Measurements from ENCODE around the gene PRAMEF12.
"Not testable (repeated sequence)": the region's sequence is repeated elsewhere in the genome, so short reads cannot be mapped to it uniquely, and the experiment has no call there.

Gene PRAMEF12

GRCh38 chr1:12769031-12769430, 4.5 kb upstream of the PRAMEF12 start:
- no peak for DNase-seq (ENCODE audit: low read depth, low spot score)

DNA sequence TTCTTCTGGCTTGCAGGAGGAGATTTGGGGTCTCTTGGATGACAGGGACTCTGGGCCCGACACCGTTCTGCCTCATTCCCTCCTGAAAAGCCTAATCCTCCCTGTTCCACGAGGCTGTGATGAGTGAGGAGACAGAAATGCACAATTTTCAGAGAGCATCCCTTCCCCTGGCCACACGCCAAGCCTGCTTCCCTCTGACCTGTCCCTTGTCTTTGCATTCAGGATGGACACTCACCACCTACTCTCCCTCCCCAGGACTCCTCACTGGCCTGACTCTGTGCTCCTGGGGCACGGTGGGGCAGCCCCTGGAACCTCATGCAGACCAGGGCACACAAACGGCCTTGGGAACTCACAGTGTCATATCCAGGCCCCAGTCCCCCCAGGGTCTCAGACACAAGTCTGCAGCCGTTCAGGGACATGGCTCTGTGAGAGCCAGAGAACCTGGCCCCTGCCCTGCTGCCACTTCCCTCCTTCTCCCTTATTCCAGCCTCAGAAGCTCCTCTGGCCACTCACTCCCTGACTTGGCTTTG, 3.5 kb upstream of the PRAMEF12 start:
- H3K4me3 ChIP-seq (ENCODE audit: low read length), result no peak overlapping the region
- no peak for DNase-seq (ENCODE audit: low read depth, low spot score)

More at GRCh38 chr1:12769031-12769430, 4.5 kb upstream of the PRAMEF12 start:
- no peak overlapping the region for H3K4me3 ChIP-seq (ENCODE audit: low read length)

- DNase-seq (ENCODE audit: low read depth, low spot score), result no peak
- H3K4me3 ChIP-seq (ENCODE audit: low read length), result no peak overlapping the region
Observed at GRCh38 chr1:12770620-12771019, 2.9 kb upstream of the PRAMEF12 start.

GRCh38 chr1:12771186-12771585, 2.4 kb upstream of the PRAMEF12 start:
- no peak overlapping the region for H3K4me3 ChIP-seq (ENCODE audit: low read length)
- DNase-seq (ENCODE audit: low read depth, low spot score), result no peak

GRCh38 chr1:12772520-12772919, 1.0 kb upstream of the PRAMEF12 start:
- DNase-seq (ENCODE audit: low read depth, low spot score), result no peak
- no peak overlapping the region for H3K4me3 ChIP-seq (ENCODE audit: low read length)

GRCh38 chr1:12774801-12775345, 1.3 kb downstream of the PRAMEF12 start:
- DNase-seq (ENCODE audit: low read depth, low spot score), result no peak
- H3K4me3 ChIP-seq (ENCODE audit: low read length), result no peak overlapping the region

DNA sequence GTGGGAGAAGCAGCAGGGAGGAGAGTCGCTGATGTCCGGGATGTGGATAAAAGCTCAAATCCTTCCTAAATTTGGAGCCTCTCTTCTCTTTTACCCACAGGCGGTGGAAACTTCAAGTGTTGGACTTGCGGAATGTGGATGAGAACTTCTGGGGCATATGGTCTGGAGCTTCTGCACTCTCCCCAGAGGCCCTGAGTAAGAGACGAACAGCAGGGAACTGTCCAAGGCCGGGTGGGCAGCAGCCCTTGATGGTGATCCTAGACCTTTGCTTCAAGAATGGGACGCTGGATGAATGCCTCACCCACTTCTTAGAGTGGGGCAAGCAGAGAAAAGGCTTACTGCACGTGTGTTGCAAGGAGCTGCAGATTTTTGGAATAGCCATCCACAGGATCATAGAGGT, 1.9 kb downstream of the PRAMEF12 start:
- no peak for DNase-seq (ENCODE audit: low read depth, low spot score)
- H3K4me3 ChIP-seq (ENCODE audit: low read length), result no peak overlapping the region

DNA sequence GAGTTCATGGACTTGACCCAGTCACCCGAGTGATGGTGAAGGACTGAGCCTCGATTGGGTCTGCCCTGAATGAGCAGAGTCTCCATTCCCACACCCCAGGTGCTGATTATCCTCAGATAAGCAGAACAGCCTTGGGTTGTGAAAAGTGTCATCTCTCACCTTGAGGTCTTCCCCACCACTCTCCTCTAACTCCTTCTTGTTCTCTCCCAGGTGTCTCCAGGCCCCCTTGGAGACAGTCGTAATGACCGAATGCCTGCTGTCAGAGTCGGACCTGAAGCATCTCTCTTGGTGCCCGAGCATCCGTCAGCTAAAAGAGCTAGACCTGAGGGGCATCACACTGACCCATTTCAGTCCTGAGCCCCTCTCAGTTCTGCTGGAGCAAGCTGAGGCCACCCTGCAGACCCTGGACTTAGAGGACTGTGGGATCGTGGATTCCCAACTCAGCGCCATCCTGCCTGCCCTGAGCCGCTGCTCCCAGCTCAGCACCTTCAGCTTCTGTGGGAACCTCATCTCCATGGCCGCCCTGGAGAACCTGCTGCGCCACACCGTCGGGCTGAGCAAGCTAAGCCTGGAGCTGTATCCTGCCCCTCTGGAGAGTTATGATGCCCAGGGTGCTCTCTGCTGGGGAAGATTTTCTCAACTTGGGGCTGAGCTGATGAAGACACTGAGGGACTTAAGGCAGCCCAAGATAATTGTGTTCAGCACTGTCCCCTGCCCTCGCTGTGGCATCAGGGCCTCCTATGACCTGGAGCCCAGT, 3.4 kb downstream of the PRAMEF12 start:
- no peak overlapping the region for H3K4me3 ChIP-seq (ENCODE audit: low read length)
- DNase-seq (ENCODE audit: low read depth, low spot score), result no peak

GRCh38 chr1:12778061-12778460, 4.5 kb downstream of the PRAMEF12 start:
- DNase-seq (ENCODE audit: low read depth, low spot score), result no peak
- no peak overlapping the region for H3K4me3 ChIP-seq (ENCODE audit: low read length)

- no peak for DNase-seq (ENCODE audit: low read depth, low spot score)
- H3K4me3 ChIP-seq (ENCODE audit: low read length), result no peak overlapping the region
Observed at GRCh38 chr1:12778907-12779306, 5.4 kb downstream of the PRAMEF12 start.

DNA sequence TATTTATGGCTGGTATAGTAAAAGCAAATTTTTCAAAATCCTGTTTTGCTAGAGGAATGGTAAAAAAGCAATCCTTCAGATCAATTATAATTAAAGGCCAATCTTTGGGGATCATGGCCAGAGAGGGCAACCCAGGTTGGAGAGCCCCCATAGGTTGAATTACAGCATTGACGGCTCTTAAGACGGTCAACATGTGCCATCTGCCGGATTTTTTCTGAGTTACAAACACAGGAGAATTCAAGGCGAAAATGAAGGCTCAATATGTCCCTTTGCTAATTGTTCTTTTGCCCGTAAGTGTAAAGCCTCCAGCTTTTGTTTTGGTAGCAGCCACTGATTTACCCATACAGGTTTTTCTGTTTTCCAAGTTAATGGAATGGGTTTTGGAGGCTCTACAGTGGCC, 8.0 kb downstream of the PRAMEF12 start:
- not testable (repeated sequence) for DNase-seq (ENCODE audit: low read depth, low spot score)

GRCh38 chr1:12783783-12784182, 10.2 kb downstream of the PRAMEF12 start:
- peak; percentile 37 for DNase-seq (ENCODE audit: low read depth, low spot score)

More for the DNA sequence above, 8.0 kb downstream of the PRAMEF12 start:
- not testable (repeated sequence) for H3K4me3 ChIP-seq (ENCODE audit: low read length)

DNA sequence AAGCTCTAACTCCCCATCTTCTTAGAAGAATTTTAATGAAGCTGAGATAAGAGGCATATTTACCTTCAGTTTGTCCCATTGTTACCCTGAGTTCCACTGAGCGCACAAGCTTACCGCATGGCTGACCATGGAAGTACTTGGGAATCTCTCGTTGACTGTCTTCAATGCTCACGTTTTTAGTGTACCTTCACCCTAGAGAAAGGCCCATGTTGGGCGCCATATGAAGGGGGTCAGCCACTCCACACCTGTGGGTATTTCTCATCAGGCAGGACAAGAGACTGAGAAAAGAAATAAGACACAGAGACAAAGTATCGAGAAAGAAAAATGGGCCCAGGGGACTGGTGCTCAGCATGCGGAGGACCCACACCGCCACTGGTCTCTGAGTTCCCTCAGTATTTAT, 11.2 kb downstream of the PRAMEF12 start:
- not testable (repeated sequence) for DNase-seq (ENCODE audit: low read depth, low spot score); H3K4me3 ChIP-seq (ENCODE audit: low read length)

More at GRCh38 chr1:12783783-12784182, 10.2 kb downstream of the PRAMEF12 start:
- not testable (repeated sequence) for H3K4me3 ChIP-seq (ENCODE audit: low read length)

GRCh38 chr1:12791097-12791496, 17.6 kb downstream of the PRAMEF12 start, which contains the start of gene PRAMEF1:
TSS of gene PRAMEF1 (plus strand) at chr1:12791397. CDS start at chr1:12793228, 1,831 bp downstream.
- H3K4me3 ChIP-seq (ENCODE audit: low read length); DNase-seq (ENCODE audit: low read depth, low spot score): not testable (repeated sequence)

GRCh38 chr1:12798911-12799310, 25.4 kb downstream of the PRAMEF12 start:
- no peak for DNase-seq (ENCODE audit: low read depth, low spot score)
- H3K4me3 ChIP-seq (ENCODE audit: low read length), result no peak overlapping the region

- no peak for DNase-seq (ENCODE audit: low read depth, low spot score)
- no peak overlapping the region for H3K4me3 ChIP-seq (ENCODE audit: low read length)
Observed at GRCh38 chr1:12799730-12800129, 26.2 kb downstream of the PRAMEF12 start.

DNA sequence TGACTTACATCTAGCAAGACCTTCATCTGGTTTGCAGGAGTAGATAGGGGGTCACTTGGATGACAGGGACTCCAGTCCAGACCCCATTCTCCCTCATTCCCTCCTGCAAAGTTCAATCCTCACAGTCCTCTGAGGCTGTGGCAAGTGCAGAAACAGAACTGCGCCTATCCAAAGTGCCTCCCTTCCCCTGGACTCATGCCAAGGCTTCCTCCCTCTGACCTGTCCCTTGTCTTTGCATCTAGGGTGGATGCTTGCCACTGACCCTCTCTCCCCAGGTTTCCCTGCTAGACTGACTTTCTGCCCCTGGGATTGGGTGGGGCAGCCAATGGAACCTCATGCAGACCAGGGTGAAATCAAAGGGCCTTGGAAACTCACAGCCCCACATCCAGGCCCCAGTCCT, 36.4 kb downstream of the PRAMEF12 start:
- no peak for DNase-seq (ENCODE audit: low read depth, low spot score)
- H3K4me3 ChIP-seq (ENCODE audit: low read length), result no peak overlapping the region

DNA sequence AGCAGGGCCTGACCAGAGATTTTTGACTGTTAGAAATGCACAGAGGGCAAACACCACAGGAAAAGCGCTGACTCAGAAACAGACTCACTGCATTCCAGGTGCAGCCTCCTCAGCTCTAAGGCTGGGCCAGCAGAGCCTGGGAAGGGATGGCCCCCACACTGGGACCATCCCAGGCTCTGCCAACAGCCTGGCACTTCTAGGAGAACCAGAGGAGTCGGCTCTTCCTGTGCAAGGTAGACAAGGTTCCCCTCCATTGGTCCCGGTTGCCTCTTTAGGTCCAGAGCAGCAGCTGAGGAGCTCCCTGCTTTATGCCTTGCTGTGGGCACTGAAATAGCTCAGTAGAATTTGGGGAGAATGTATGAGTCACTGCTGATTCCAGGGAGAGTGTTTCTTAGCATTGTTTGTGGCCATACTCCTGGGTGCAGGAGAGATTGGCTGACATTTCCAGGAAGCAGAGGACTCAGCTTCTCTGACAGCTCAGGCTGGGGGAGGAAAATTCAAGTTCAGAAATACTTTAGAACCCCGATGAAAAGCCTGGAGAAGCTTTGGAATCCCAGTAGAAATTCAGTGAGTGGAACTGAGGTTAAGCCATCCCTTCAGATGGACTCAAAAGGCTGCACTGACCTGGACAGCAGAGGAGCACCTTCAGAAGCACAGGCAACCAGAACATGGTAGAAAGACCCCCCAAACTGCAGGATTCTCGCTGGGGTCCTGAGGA, 37.3 kb downstream of the PRAMEF12 start:
- no peak for DNase-seq (ENCODE audit: low read depth, low spot score)
- no peak overlapping the region for H3K4me3 ChIP-seq (ENCODE audit: low read length)

GRCh38 chr1:12811409-12811784, 37.9 kb downstream of the PRAMEF12 start:
- DNase-seq (ENCODE audit: low read depth, low spot score), result no peak
- H3K4me3 ChIP-seq (ENCODE audit: low read length), result no peak overlapping the region

DNA sequence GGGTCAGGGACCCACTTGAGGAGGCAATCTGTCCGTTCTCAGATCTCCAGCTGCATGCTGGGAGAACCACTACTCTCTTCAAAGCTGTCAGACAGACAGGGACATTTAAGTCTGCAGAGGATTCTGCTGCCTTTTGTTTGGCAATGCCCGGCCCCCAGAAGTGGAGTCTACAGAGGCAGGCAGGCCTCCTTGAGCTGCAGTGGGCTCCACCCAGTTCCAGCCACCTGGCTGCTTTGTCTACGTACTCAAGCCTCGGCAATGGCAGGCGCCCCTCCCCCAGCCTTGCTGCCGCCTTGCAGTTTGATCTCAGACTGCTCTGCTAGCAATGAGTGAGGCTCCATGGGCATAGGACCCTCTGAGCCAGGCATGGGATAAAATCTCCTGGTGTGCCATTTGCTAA, 45.5 kb downstream of the PRAMEF12 start:
- DNase-seq (ENCODE audit: low read depth, low spot score), result peak; percentile 22
- H3K4me3 ChIP-seq (ENCODE audit: low read length), result not testable (repeated sequence)

Data from Jurkat, Clone E6-1 (cell line).